Gastroesophageal sphincter (tissue), 4 donors: ENCODE results near the gene ASAP2. TPM values are rescaled to one million over a fixed set of nuclear protein-coding genes. Genes with fewer than 3 reads are reported as not detected.

Source experiments
- ATAC-seq: fragments of 150-250 bp; one replicate; pipeline ENCODE4 v1.9.1; 2016; ENCODE audit warnings: mild to moderate bottlenecking, moderate library complexity
- H3K27ac ChIP-seq, 4 donors: fragments of 200-600 bp; sonication (generic) in 3 of 4; 1 replicate in 3 of 4; 2 replicates in 1 of 4; pipeline ENCODE4 v1.5.1; 2016 to 2019
- H3K27me3 ChIP-seq: fragments of 200-600 bp; sonication (generic); one replicate; pipeline ENCODE4 v1.5.1; 2019
- H3K36me3 ChIP-seq, 2 donors: fragments of 200-600 bp; sonication (generic); one replicate each; pipeline ENCODE4 v1.5.1; 2019; ENCODE audit warnings: control low read depth in 1 of 2
- H3K4me1 ChIP-seq, 3 donors: fragments of 200-600 bp; sonication (generic); 1 replicate in 2 of 3; 2 replicates in 1 of 3; pipeline ENCODE4 v1.5.1; 2016 to 2019; ENCODE audit warnings: control low read depth in 2 of 3
- H3K4me3 ChIP-seq, 2 donors: fragments of 200-600 bp; sonication (generic); one replicate each; pipeline ENCODE4 v1.5.1; 2019; ENCODE audit warnings: mild to moderate bottlenecking in 1 of 2, moderate library complexity in 1 of 2
- H3K9me3 ChIP-seq, 3 donors: fragments of 200-600 bp; sonication (generic); one replicate each; pipeline ENCODE4 v1.5.1; 2017 to 2019; ENCODE audit warnings: control low read depth in 2 of 3
- EP300 ChIP-seq: sonication (generic); formaldehyde crosslinking; IDR thresholded peaks from one replicate; pipeline ENCODE4 v1.6.1; 2017; ENCODE audit warnings: antibody characterized with exemption, mild to moderate bottlenecking
- POLR2A ChIP-seq, 2 donors: fragments of 450-650 bp; IDR thresholded peaks; one replicate each; pipeline ENCODE4 v1.6.1; 2017; ENCODE audit warnings: antibody characterized with exemption in 2 of 2, mild to moderate bottlenecking in 2 of 2, moderate library complexity in 1 of 2
- POLR2AphosphoS5 ChIP-seq: sonication (generic); formaldehyde crosslinking; IDR thresholded peaks from one replicate; pipeline ENCODE4 v1.6.1; 2017; ENCODE audit warnings: antibody characterized with exemption
- WGBS, 2 donors: methylation state at CpG; one replicate each; pipeline ENCODE4 v1.1.5; 2018; ENCODE audit warnings: low coverage in 1 of 2; 5-methylcytosine and 5-hydroxymethylcytosine counted together
- total RNA-seq, 4 donors: library from RNA; depleted of rRNA; stranded (reverse); fragments of >200 nt; gene quantifications; one replicate each; pipeline ENCODE4 v1.1.0, GENCODE V29; 2016
- TF ChIP-seq, protein P1 (sequence below), 4 experiments: fragments of 200-600 bp in 2 of 4; fragments of 450-650 bp in 2 of 4; sonication (generic) in 1 of 4; IDR thresholded peaks; one replicate each; pipeline ENCODE4 v1.5.1; 2017 to 2019; ENCODE audit warnings: antibody characterized with exemption in 4 of 4, mild to moderate bottlenecking in 2 of 4, moderate library complexity in 2 of 4

ASAP2 gene
- total RNA-seq, 4 donors from 2014 or later, result 18.3 to 31.4 (median 26.2) TPM

DNA sequence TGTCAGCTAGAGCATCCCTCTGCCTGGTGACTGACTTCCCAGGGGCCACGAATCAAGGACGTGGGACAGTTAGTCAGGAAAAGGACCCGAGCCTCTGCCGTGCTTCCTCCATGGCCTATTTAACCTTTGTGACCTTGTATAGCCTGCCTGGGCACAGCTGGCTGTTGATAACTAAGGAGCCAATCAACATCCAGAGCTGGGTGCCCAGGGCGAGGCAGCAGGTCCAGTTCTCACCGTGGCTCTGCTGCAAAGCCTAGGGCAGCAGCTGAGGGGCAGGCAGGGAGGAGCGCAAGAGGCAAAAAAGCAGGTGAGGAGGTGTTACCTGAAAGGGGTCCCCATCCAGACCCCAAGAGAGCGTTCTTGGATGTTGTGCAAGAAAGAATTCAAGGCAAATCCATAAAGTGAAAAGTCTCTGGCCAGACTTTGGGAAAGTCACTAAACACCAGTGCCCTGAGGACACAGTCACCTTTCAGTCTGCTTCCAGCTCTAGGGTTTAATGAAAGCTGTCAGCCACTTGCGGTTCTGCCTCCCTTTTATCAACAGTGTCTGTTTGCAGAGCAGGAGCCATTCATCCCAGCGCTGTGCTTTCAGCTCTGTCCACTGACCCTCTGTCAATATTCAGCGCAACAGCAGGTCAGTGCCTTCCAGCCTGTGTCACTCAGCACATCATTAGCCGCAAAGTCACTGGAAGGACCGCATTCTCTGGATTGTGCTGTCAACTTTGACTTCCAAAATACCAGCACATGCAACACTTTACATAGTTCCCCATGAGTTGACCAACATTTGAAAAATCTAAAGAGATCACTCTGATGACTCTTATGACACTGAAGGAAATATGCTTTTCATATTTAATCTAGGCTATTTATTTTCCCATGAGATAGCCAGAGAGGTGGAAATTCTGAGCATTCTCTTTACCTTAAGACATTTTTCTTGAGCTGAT is 38.6 kb upstream of the ASAP2 start:
- no peaks in the 10 kb centered on the region for H3K9me3 ChIP-seq
- H3K4me3 ChIP-seq, result no peak overlapping the region
- H3K4me1 ChIP-seq, result peaks cover 0 to 28% (median 6%) of the 10 kb centered on the region in 3 donors
- TF ChIP-seq POLR2AphosphoS5 (no peak), EP300 (no peak), POLR2A (IDR thresholded peaks at IDR 0.05) (no peak)
- TF ChIP-seq, protein P1, sequence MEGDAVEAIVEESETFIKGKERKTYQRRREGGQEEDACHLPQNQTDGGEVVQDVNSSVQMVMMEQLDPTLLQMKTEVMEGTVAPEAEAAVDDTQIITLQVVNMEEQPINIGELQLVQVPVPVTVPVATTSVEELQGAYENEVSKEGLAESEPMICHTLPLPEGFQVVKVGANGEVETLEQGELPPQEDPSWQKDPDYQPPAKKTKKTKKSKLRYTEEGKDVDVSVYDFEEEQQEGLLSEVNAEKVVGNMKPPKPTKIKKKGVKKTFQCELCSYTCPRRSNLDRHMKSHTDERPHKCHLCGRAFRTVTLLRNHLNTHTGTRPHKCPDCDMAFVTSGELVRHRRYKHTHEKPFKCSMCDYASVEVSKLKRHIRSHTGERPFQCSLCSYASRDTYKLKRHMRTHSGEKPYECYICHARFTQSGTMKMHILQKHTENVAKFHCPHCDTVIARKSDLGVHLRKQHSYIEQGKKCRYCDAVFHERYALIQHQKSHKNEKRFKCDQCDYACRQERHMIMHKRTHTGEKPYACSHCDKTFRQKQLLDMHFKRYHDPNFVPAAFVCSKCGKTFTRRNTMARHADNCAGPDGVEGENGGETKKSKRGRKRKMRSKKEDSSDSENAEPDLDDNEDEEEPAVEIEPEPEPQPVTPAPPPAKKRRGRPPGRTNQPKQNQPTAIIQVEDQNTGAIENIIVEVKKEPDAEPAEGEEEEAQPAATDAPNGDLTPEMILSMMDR (IDR thresholded peaks at IDR 0.05), result no peak
- no peaks in the 10 kb centered on the region for H3K27me3 ChIP-seq
- no peak overlapping the region for H3K27ac ChIP-seq
- H3K36me3 ChIP-seq, result no peaks in the 10 kb centered on the region
- 76 to 90% methylated on average over 5 to 8 of the region's 13 CpGs for WGBS, 2 donors
- no peak for ATAC-seq

DNA sequence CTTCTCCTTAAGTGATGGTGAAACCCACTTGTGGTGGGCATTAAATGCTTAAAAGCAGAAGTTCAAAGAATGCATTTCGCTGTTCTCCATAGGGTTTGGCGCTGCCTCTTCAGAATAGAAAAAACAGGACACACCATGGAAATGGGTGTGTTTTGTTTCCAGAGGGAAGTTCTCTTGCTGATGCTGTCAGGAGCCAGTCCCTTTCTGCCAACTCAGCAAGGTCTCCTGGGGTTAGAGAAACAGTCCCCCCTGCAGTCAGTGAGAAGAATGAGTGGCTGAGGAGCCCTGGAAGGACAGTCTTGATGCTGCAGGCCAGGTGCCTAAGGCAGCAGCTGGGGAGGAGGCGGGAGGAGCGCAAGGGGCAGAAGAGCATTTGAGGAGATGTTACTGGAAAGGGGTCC is 37.8 kb upstream of the ASAP2 start:
- Histone ChIP-seq H3K4me1 (peaks cover 0 to 19% (median 6%) of the 10 kb centered on the region in 3 donors), H3K27ac (no peak overlapping the region), H3K9me3 (no peaks in the 10 kb centered on the region), H3K4me3 (no peak overlapping the region), H3K36me3 (no peaks in the 10 kb centered on the region), H3K27me3 (no peaks in the 10 kb centered on the region)
- ATAC-seq, result peak; percentile 26
- TF ChIP-seq, protein P1 (IDR thresholded peaks at IDR 0.05), result no peak
- TF ChIP-seq POLR2A (IDR thresholded peaks at IDR 0.05) (no peak), POLR2AphosphoS5 (no peak), EP300 (no peak)
- 100% methylated on average over 4 of the region's 4 CpGs; no CpG with 5 or more reads in 1 of the 2 donors for WGBS, 2 donors

DNA sequence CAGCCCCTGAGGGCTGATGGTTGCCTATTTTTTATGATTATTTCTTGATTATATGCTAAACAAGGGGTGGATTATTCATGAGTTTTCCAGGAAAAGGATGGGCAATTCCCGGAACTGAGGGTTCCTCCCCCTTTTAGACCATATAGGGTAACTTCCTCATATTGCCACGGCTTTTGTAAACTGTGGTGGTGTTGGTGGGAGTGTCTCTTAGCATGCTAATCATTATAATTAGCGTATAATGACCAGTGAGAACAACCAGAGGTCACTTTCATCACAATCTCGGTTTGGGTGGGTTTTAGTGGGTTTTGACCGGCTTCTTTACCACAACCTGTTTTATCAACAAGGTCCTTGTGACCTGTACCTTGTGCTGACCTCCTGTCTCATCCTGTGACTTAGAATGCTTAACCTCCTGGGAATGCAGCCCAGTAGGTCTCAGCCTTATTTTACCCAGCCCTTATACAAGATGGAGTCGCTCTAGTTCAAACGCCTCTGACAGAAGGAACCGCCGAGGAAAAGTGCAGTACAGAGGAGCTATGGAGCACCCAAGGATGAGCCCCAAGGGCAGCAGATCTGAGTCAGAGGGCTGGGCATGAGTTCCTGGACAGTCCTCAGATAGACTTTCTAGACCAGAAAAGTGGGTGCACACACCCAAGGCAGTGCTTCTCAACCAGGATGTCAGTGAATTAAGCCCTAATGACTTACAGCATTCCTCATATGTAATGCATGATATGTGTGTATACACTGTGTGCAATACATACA is 37.1 kb upstream of the ASAP2 start:
- no peak for ATAC-seq
- TF ChIP-seq EP300 (no peak), POLR2A (IDR thresholded peaks at IDR 0.05) (no peak), POLR2AphosphoS5 (no peak)
- TF ChIP-seq, protein P1 (IDR thresholded peaks at IDR 0.05), result no peak
- Histone ChIP-seq H3K27ac (no peak overlapping the region), H3K4me3 (no peak overlapping the region), H3K4me1 (peaks cover 0 to 14% (median 6%) of the 10 kb centered on the region in 3 donors), H3K9me3 (no peaks in the 10 kb centered on the region), H3K36me3 (no peaks in the 10 kb centered on the region), H3K27me3 (no peaks in the 10 kb centered on the region)
- WGBS, 2 donors, result 85 to 92% methylated on average over 4 to 5 of the region's 9 CpGs

DNA sequence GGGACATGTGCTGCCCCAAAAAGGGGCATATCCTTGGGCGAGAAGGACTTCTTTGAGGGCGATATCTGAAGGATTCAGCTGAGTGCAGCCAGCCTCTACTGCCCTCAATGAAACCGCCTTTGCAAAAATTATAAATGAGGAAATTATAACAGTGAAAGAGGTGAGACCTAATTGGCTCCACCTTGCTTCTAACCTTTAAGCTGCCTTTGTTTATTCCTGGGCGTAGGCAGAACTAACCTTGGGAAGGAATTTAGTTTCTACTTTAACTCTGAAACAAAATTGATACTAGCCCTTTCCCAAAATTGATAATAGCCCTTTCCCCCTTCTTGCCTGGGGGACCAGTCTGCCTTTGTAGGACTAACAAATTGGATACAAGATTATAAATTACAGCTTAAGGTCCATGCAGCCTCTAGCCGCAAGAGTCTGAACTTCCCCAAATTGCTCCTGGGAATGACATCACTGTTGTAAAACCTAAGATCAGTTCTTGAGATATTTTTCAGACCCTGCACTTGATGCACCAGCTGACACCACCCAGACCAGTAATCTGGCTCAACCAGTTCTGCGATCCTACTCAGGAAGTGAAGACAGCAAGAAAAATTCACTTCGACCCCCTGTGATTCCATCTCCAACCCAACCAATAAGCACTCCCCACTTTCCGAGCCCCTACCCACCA is 36.0 kb upstream of the ASAP2 start:
- H3K27me3 ChIP-seq, result no peaks in the 10 kb centered on the region
- TF ChIP-seq POLR2AphosphoS5 (no peak), POLR2A (IDR thresholded peaks at IDR 0.05) (no peak), EP300 (no peak)
- TF ChIP-seq, protein P1 (IDR thresholded peaks at IDR 0.05), result no peak
- peaks cover 0 to 10% (median 6%) of the 10 kb centered on the region in 3 donors for H3K4me1 ChIP-seq
- no peaks in the 10 kb centered on the region for H3K36me3 ChIP-seq
- no peak overlapping the region for H3K4me3 ChIP-seq
- no peak overlapping the region for H3K27ac ChIP-seq
- no peaks in the 10 kb centered on the region for H3K9me3 ChIP-seq
- WGBS, 2 donors, result 87% methylated on average over 6 to 7 of the region's 8 CpGs
- ATAC-seq, result no peak
